ENCODE measurements around the gene MAP2K1. TPM values are rescaled to one million over a fixed set of nuclear protein-coding genes. Genes with fewer than 3 reads are reported as not detected.

The MAP2K1 gene
- total and polyA plus RNA-seq, 4 donors, result 14.3 to 30.2 (median 24.4) TPM

DNA sequence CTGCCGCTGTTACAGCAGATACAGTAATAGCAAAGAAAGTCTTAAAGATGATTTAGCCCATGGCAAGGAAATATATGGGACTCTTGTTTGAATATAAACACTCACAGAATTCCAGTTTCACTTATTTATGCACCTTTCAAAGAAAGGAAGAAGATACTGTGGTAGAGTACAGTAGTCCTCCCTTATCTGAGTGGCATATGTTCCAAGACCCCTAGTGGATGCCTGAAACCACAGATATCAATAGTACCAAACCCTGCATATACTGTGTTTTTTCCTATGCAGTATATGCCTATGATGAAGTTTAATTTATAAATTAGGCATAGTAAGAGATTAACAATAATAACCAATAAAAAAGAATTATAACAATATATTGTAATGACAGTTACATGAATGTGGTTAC lies 8.2 kb downstream of the MAP2K1 start (continued):
- TF ChIP-seq, protein P1, sequence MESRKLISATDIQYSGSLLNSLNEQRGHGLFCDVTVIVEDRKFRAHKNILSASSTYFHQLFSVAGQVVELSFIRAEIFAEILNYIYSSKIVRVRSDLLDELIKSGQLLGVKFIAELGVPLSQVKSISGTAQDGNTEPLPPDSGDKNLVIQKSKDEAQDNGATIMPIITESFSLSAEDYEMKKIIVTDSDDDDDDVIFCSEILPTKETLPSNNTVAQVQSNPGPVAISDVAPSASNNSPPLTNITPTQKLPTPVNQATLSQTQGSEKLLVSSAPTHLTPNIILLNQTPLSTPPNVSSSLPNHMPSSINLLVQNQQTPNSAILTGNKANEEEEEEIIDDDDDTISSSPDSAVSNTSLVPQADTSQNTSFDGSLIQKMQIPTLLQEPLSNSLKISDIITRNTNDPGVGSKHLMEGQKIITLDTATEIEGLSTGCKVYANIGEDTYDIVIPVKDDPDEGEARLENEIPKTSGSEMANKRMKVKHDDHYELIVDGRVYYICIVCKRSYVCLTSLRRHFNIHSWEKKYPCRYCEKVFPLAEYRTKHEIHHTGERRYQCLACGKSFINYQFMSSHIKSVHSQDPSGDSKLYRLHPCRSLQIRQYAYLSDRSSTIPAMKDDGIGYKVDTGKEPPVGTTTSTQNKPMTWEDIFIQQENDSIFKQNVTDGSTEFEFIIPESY (IDR thresholded peaks at IDR 0.05), result no peak
- TF ChIP-seq, protein P2, sequence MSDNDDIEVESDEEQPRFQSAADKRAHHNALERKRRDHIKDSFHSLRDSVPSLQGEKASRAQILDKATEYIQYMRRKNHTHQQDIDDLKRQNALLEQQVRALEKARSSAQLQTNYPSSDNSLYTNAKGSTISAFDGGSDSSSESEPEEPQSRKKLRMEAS (IDR thresholded peaks at IDR 0.05), result no peak

DNA sequence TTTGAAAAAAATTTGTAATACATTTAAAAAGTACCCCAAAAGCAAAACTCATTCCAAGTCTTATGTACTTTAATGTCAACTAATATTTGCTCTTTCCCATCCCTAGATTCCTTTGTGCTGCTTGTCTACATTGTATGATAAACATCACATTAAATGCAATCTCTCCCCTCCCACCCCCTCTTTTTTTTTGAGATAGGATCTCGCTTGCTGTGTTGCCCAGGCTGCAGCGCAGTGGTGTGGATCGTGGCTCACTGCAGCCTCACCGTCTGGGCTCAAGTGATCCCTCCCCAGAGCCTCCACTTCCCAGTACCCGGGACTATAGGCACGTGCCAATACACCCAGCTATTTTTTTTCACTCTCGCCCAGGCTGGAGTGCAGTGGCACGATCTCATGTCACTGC lies 12.6 kb downstream of the MAP2K1 start:
- TF ChIP-seq, protein P2 (IDR thresholded peaks at IDR 0.05), result no peak
- TF ChIP-seq JUND (IDR thresholded peaks at IDR 0.05) (no peak), HNF4A (conservative IDR thresholded peaks at IDR 0.05) (no peak), RXRA (IDR thresholded peaks at IDR 0.05) (no peak), EGR1 (IDR thresholded peaks at IDR 0.05; ENCODE audit: low read depth in 2 of 2) (no peak), FOXA1 (IDR thresholded peaks at IDR 0.05) (no peak), TAF1 (conservative IDR thresholded peaks at IDR 0.05) (no peak), YY1 (IDR thresholded peaks at IDR 0.05) (no peak), FOXA2 (IDR thresholded peaks at IDR 0.05) (no peak)
- TF ChIP-seq, protein P3, sequence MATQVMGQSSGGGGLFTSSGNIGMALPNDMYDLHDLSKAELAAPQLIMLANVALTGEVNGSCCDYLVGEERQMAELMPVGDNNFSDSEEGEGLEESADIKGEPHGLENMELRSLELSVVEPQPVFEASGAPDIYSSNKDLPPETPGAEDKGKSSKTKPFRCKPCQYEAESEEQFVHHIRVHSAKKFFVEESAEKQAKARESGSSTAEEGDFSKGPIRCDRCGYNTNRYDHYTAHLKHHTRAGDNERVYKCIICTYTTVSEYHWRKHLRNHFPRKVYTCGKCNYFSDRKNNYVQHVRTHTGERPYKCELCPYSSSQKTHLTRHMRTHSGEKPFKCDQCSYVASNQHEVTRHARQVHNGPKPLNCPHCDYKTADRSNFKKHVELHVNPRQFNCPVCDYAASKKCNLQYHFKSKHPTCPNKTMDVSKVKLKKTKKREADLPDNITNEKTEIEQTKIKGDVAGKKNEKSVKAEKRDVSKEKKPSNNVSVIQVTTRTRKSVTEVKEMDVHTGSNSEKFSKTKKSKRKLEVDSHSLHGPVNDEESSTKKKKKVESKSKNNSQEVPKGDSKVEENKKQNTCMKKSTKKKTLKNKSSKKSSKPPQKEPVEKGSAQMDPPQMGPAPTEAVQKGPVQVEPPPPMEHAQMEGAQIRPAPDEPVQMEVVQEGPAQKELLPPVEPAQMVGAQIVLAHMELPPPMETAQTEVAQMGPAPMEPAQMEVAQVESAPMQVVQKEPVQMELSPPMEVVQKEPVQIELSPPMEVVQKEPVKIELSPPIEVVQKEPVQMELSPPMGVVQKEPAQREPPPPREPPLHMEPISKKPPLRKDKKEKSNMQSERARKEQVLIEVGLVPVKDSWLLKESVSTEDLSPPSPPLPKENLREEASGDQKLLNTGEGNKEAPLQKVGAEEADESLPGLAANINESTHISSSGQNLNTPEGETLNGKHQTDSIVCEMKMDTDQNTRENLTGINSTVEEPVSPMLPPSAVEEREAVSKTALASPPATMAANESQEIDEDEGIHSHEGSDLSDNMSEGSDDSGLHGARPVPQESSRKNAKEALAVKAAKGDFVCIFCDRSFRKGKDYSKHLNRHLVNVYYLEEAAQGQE (IDR thresholded peaks at IDR 0.05), result no peak
- TF ChIP-seq, protein P4, sequence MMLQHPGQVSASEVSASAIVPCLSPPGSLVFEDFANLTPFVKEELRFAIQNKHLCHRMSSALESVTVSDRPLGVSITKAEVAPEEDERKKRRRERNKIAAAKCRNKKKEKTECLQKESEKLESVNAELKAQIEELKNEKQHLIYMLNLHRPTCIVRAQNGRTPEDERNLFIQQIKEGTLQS (IDR thresholded peaks at IDR 0.05), result no peak
- WGBS, result 93% methylated on average over 8 of the region's 8 CpGs

DNA sequence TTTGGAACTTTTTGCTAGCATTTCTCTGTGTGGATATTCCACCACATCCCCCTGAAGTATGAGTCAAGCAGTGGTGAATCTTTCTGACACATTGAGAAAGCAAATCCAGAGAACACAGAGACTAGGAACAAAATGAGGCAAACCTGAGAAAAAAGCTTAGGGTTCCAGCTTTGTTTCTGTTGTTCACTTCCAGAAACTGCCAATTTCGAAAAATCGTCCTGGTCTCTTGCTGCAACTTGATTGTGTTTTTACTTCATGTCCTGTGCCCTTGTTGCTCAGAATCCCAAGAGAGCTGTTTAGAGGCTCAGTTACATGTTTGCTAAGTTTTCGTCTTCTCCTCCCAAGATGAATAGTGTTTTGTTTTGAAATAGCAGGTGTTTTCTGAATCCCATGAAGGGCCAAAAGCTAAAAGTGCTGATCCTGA lies 13.7 kb downstream of the MAP2K1 start:
- peaks cover 0 to 5% (median 2%) of the 10 kb centered on the region in 4 donors for H3K36me3 ChIP-seq (ENCODE audit: control insufficient read depth in 4 of 4, insufficient read depth in 3 of 4, low read depth in 1 of 4, low read length in 3 of 4)
- no peak overlapping the region for H3K9ac ChIP-seq (ENCODE audit: low read depth in 1 of 2, low read length in 2 of 2)
- TF ChIP-seq, protein P1 (IDR thresholded peaks at IDR 0.05), result no peak
- TF ChIP-seq HNF4G (IDR thresholded peaks at IDR 0.05), result no peak
- no peak for TF ChIP-seq HNF4A (conservative IDR thresholded peaks at IDR 0.05)
- TF ChIP-seq JUND (IDR thresholded peaks at IDR 0.05), result no peak
- WGBS, result 84% methylated on average over 3 of the region's 3 CpGs
- no peak overlapping the region for H3K4me3 ChIP-seq (ENCODE audit: low read depth in 1 of 3, low read length in 3 of 3)
- H3K27me3 ChIP-seq (ENCODE audit: control insufficient read depth in 4 of 4, insufficient read depth in 4 of 4, low read length in 3 of 4), result no peaks in the 10 kb centered on the region
- H3K27ac ChIP-seq (ENCODE audit: low read depth in 1 of 2, low read length in 2 of 2), result no peak overlapping the region
- DNase-seq (ENCODE audit: low spot score), result no peak
- H3K9me3 ChIP-seq (ENCODE audit: control insufficient read depth in 4 of 4, low read length in 3 of 4), result no peaks in the 10 kb centered on the region
- H3K4me1 ChIP-seq (ENCODE audit: control insufficient read depth in 4 of 4, insufficient read depth in 4 of 4, low read length in 3 of 4), result peaks cover 7 to 33% (median 24%) of the 10 kb centered on the region in 4 donors

More for the DNA sequence above, 12.6 kb downstream of the MAP2K1 start:
- Histone ChIP-seq H3K4me3 (ENCODE audit: low read depth in 1 of 3, low read length in 3 of 3) (no peak overlapping the region), H3K36me3 (ENCODE audit: control insufficient read depth in 4 of 4, insufficient read depth in 3 of 4, low read depth in 1 of 4, low read length in 3 of 4) (peaks cover 0 to 5% (median 2%) of the 10 kb centered on the region in 4 donors), H3K4me1 (ENCODE audit: control insufficient read depth in 4 of 4, insufficient read depth in 4 of 4, low read length in 3 of 4) (peaks cover 3 to 22% (median 13%) of the 10 kb centered on the region in 4 donors), H3K9ac (ENCODE audit: low read depth in 1 of 2, low read length in 2 of 2) (no peak overlapping the region), H3K27me3 (ENCODE audit: control insufficient read depth in 4 of 4, insufficient read depth in 4 of 4, low read length in 3 of 4) (no peaks in the 10 kb centered on the region), H3K27ac (ENCODE audit: low read depth in 1 of 2, low read length in 2 of 2) (no peak overlapping the region), H3K9me3 (ENCODE audit: control insufficient read depth in 4 of 4, low read length in 3 of 4) (no peaks in the 10 kb centered on the region)
- DNase-seq (ENCODE audit: low spot score), result no peak

Data from liver (tissue), 9 donors.